HL-60 (cell line): ENCODE results near the gene PLPP6.

Source experiments
- DNase-seq, 2 experiments: peaks; one replicate each; pipeline ENCODE4 v3.0.0-alpha.2; 2010 to 2020; ENCODE audit warnings: low read depth in 1 of 2, low spot score in 1 of 2
- H3K27ac ChIP-seq: fragments of 250-450 bp; sonication (Bioruptor Pico); replicated peaks from 2 replicates; pipeline ENCODE4 v1.5.1; 2020; ENCODE audit warnings: mild to moderate bottlenecking, moderate library complexity
- H3K27me3 ChIP-seq: fragments of 250-450 bp; sonication (Bioruptor Pico); 2 replicates; pipeline ENCODE4 v1.5.1; 2021; ENCODE audit warnings: mild to moderate bottlenecking, moderate library complexity; ENCODE audit not compliant: insufficient read depth, poor library complexity, severe bottlenecking
- H3K4me3 ChIP-seq: replicated peaks from 2 replicates; pipeline ENCODE4 v1.5.1; 2011; ENCODE audit warnings: mild to moderate bottlenecking, control low read depth, low read length; ENCODE audit not compliant: insufficient read depth
- CTCF ChIP-seq: IDR thresholded peaks from one replicate; pipeline ENCODE4 v1.5.1; 2011; ENCODE audit warnings: low read length, control low read depth, inconsistent platforms; ENCODE audit not compliant: insufficient read depth
- GABPA ChIP-seq: IDR thresholded peaks from 2 replicates; pipeline ENCODE4 v1.6.1; 2012; ENCODE audit warnings: low read depth
- POLR2AphosphoS5 ChIP-seq: IDR thresholded peaks from 2 replicates; pipeline ENCODE4 v1.6.1; 2012; ENCODE audit warnings: low read depth
- REST ChIP-seq: IDR thresholded peaks from 2 replicates; pipeline ENCODE4 v1.6.1; 2012; ENCODE audit warnings: low read depth; ENCODE audit not compliant: insufficient replicate concordance
- SPI1 ChIP-seq: IDR thresholded peaks from 2 replicates; pipeline ENCODE4 v1.6.1; 2012; ENCODE audit warnings: low read depth, mild to moderate bottlenecking, borderline replicate concordance

The PLPP6 gene

DNA sequence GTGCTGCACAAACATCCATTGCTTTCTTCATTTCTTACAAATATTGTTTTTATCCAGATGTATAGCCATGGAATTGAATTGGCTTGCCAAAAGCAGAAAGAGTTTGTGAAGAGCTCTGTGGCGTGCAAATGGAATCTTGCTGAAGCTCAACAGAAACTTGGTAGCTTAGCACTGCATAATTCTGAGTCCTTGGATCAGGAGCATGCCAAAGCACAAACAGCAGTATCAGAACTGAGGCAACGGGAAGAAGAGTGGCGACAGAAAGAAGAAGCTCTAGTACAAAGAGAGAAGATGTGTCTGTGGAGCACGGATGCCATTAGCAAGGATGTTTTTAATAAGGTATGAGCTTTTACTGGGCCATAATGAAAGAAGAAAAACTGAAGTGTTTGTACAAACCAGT, 22.7 kb downstream of the PLPP6 start:
- no peak overlapping the region for H3K4me3 ChIP-seq
- TF ChIP-seq CTCF (no peak), POLR2AphosphoS5 (no peak), REST (no peak), GABPA (no peak), SPI1 (no peak)
- no peak for DNase-seq
- no peaks in the 10 kb centered on the region for H3K27me3 ChIP-seq
- no peak overlapping the region for H3K27ac ChIP-seq

DNA sequence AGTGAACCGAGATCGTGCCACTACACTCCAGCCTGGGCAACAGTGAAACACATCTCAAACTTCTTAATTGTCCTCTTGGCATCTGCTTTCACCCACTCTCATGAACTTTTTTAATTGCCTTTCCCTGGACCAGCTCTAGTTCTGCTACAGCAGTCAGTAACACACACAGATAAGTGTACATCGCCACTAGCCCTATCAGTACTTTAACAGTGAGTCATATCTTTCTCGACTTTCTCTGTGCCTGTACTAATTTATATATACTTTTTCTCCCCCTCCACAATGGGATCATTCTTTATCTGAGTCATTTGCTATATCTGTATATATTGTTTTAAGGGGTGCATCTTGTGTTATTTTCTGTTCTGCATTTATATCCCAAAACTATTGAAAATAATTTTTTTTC, 24.0 kb downstream of the PLPP6 start:
- TF ChIP-seq POLR2AphosphoS5 (no peak), CTCF (no peak), REST (no peak), SPI1 (no peak), GABPA (no peak)
- H3K27ac ChIP-seq: no peak overlapping the region
- H3K4me3 ChIP-seq: no peak overlapping the region
- H3K27me3 ChIP-seq: no peaks in the 10 kb centered on the region
- DNase-seq: no peak

DNA sequence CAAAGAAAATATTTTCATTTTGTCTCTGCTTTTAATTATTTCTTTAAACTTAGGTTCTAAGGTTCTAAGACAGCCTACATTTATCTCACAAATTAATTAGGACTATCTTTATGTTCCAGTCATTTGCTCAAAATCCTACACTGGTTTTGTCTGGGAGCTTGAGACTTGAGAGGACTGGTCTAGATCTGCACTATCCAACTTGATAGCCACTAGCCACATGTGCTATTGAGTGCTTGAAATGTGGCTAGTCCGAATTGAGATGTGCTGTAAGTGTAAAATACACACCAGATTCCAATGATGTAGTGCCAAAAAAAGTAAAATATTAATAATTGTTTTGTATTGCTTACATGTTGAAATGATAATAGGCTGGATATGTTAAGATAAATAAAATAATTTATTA, 24.5 kb downstream of the PLPP6 start:
- no peak for TF ChIP-seq SPI1
- TF ChIP-seq REST: no peak
- no peak for TF ChIP-seq GABPA
- no peak for TF ChIP-seq CTCF
- no peak for TF ChIP-seq POLR2AphosphoS5
- Histone ChIP-seq H3K27me3 (no peaks in the 10 kb centered on the region), H3K4me3 (no peak overlapping the region), H3K27ac (no peak overlapping the region)
- no peak for DNase-seq
